HL-60 (cell line): ENCODE measurements around the gene ARHGAP27.
"Not testable (repeated sequence)": the region's sequence is repeated elsewhere in the genome, so short reads cannot be mapped to it uniquely, and the experiment has no call there.

Experiments used
- CTCF ChIP-seq: IDR thresholded peaks from one replicate; pipeline ENCODE4 v1.5.1; 2011; ENCODE audit warnings: low read length, control low read depth, inconsistent platforms; ENCODE audit not compliant: insufficient read depth
- GABPA ChIP-seq: IDR thresholded peaks from 2 replicates; pipeline ENCODE4 v1.6.1; 2012; ENCODE audit warnings: low read depth

DNA sequence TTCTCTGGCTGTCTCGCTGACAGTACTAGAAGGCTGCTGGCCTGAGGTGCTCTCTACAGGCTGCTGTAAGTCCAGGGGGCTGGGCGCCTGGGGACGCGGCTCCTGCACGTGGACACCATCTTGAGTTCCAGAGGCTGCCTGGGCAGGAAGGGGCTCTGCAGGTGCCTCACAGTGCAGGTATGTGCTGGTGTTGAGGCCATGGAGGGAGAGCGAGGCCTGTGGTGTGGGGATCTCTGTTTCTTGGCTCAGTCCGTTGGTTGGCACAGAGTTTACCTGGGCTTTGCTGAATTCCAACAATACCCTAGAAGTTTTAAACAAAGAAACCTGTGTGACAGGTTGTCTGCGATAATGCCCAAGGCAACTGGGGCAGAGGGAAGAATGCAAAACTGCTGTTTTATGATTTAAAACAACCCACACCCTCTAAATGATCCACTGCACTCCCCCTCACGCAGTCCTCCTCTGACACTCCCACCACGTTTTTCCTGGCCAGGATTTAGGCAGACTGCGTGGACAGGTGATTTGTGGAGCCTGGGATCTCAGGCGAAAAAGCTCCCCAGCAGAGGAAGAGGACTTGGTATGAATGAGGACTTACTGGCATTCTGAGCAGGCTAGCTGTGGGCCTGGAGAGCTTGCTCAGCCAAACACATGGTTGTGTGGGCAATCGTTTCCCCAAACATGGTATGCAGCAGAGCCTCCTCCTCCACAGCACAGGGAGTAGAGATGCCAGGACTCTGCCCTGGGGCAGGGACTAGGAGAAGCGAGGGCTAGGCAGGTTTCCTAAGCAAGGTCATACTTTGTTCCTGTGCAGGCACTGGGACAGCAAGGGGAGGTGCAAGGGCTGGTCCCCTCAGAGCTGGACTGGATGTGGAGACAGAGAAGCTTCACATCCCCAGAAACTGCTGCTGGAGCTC lies 35.9 kb upstream of the ARHGAP27 start:
- not testable (repeated sequence) for TF ChIP-seq CTCF, GABPA
